ENCODE results near the gene CNTN4.
"Not testable (repeated sequence)": the region's sequence is repeated elsewhere in the genome, so short reads cannot be mapped to it uniquely, and the experiment has no call there.

The CNTN4 gene

DNA sequence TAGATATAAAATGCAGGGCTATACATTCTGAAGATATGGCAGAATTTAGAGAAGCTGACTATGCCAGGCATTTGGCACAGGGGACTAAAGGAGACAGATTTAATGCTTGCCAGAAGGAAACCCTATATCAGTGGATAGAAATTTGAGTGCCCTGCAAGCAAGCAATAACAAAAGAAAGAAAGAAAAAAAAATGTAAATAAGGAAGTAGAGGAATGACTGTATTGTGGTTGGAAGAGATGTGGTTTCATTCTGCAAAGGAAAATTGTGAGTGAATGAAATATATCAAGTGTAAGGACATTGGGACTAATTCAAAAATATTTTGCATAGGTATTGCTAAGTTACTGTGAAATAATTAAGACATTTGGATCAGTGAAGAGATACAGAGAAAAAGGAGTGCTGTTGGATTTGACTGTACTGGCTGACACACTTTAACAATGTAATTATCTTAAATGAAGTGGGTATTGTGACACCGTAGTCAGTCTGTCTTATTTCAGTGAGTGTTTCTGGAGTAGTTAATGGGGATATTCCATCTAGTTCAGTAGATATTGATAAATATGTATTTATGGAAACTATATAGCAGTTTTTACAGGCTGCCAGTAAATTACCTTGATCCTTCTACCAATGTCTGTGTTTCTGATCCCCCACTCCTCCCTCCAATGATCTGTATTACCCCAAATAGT lies 418.2 kb downstream of the CNTN4 start:
- no peak for DNase-seq (ENCODE audit: low read depth)

DNA sequence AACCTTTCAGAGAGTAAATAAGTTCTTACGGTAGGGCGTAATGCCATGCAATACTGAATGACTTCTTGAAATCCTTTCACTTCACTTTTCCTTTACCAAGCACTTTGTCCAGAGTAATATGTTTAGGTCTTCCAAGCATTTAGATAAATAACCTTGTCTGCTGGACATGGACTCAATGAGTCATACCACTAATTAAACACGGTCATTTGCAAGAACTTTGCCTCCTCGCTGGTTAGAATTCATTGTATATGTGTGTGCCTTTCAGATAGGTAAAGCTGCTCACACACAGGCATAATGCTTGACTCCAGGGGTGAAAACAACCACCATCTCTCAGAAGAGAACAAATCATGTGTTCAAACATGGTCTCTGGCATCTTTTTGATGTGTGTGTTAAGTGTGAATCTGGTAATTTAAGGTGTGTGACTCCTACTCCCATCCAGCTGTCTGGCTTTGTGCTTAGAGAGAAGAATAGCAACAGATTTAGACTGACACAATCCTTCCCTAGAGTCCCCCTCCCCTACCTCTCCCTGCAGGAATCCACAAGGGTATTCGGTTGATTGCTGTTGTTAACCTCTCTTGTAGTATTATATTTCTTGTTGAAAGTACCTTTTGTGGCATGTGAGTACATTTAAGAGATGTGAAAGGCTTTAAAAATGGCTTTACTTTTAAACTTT lies 419.0 kb downstream of the CNTN4 start:
- DNase-seq (ENCODE audit: low read depth) = no peak

DNA sequence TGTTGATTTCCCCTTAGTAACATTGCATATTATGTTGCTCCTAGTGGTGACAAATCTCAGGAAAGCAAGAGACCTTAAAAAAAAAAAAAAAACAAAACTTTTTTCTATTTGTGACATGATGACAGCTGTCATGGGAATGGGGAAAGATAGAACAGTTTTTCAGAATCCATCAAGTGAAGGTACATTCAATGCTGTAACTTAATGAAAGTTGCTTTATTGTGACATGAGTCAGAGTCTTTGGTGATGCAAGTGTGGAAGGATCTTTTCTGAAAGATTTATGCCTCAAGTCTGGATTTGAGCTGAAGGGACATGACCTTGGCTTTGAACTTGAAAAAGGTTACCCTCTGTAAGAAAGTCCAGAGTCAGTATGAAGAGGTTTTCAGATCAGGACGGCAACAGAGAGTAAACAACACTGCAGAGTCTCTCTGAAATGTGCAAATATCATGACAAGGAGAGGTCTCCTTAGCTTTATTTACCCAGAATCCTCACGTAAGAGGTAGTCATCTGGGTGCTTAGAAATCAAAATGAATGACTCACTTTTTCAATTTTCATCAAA lies 424.7 kb downstream of the CNTN4 start:
- DNase-seq (ENCODE audit: low read depth) = no peak

GRCh38 chr3:2525968-2526367 lies 427.3 kb downstream of the CNTN4 start:
- no peak for DNase-seq (ENCODE audit: low read depth)

DNA sequence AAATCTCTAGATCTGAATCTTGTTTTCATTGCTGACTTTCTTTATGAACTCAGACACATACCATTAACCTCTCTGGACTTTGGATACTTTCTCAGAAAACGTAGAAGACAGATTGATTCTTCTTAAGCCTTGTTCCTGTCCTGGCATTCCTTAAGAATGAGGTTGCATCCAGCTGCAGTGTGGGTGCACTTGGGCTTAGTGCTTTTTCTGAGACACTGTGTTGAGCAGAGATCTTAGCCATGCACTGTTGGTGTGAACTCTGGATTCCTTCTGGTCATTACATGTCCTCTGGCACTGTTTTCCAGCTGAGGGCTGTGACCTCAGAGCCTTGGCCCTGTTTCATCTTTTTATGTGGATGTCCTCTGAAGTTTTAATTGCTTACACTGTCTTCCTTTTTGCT lies 428.3 kb downstream of the CNTN4 start:
- no peak for DNase-seq (ENCODE audit: low read depth)

- DNase-seq (ENCODE audit: low read depth) = not testable (repeated sequence)
Measured at GRCh38 chr3:2527328-2527727, 428.7 kb downstream of the CNTN4 start.

DNA sequence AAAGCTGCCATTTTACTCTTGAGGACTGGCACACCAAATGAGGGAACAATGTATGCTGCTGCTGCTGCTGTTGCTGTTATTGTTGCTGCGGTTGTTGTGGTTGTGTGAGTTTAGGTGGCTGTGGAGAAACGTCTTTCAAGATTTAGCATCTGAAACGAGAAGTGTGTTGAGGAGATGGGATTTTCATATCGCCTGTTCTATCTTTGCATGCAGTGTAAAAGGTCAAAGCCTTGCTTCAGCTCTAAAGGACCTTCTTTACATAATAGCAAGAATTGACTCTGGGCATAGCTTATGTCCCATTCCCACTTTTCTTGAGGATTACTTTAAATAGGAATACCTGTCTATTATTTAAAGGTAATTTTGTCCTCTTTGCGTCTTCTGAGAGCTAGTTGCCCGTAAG lies 436.1 kb downstream of the CNTN4 start:
- not testable (repeated sequence) for DNase-seq (ENCODE audit: low read depth)

- no peak for DNase-seq (ENCODE audit: low read depth)
Measured at GRCh38 chr3:2535206-2535605, 436.5 kb downstream of the CNTN4 start.

DNA sequence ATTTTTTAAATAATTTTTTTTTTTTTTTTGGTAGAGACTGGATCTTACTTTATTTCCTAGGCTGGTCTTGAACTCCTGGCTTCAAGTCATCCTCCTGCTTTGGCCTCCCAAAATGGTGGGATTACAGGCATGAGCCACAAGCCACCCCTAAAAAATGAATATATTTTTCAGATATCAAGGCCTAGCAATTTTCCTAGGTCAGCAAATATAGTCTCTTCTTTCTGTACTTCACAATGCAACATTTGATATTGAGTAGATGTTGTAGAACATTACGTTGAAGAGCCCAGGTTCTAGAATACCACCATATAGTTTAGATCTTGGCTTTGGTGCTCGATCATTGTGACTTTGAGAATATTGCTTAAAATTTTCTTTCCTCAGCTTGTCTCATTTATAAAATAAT lies 437.9 kb downstream of the CNTN4 start:
- no peak for DNase-seq (ENCODE audit: low read depth)

DNA sequence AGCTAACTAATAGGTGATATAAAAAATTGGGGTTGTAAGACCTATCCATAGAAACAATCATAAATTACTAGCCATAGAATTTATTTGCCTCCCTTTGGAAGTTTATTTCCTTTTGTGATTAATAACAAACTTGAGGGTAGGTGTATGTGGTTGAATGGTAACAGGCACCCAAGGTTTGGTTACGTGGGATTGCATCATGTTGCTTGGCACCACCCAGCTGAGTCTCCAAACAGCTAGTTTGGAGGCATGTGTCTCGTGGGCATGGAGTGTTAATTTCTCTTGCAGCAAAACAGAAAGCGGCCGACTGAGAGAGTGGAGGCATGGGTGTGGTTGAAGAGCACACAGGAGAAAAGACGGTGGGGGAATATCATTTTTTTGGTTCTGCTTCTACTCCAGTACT lies 441.4 kb downstream of the CNTN4 start:
- DNase-seq (ENCODE audit: low read depth) = no peak

DNA sequence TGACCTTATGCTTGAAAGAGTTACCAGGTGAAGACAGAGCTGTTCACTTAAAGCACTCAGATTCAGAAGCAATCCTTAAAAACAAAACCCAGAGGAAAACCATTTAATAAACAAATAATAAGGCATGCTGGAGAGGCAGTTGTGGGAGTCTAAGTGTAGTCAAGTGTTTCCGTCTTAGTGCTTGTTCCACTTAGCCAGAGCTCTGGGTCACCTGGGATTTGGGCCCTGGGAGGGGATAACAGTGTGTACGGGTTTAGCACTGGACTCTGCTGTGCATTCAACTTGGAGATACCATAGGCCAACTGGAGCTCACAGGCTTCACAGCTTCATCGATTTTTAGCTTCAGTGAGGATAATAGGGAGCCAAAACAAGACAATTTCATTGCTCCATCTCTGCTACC lies 444.6 kb downstream of the CNTN4 start:
- no peak for DNase-seq (ENCODE audit: low read depth)

DNA sequence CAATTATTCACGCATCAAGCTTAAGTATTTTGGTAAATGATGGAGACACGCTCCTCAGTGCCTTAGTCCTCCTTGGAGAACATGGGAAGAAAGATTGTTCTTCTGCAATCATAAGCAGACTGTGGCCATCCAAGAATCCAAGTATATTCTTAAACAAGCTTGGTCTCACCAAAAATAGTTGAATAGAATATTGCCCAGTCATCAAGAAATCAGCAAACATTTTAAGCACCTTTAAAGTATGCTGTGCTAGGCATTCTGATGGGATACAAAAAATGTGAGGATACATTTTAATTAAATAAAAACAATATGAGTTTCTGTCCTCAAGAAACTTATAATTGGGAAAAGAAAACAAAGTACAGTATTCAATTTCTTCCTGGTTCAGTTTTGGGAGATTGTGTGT lies 445.5 kb downstream of the CNTN4 start:
- DNase-seq (ENCODE audit: low read depth) = no peak

GRCh38 chr3:2544718-2545117 lies 446.1 kb downstream of the CNTN4 start:
- no peak for DNase-seq (ENCODE audit: low read depth)

- no peak for DNase-seq (ENCODE audit: low read depth)
Measured at GRCh38 chr3:2547049-2547448, 448.4 kb downstream of the CNTN4 start.

DNA sequence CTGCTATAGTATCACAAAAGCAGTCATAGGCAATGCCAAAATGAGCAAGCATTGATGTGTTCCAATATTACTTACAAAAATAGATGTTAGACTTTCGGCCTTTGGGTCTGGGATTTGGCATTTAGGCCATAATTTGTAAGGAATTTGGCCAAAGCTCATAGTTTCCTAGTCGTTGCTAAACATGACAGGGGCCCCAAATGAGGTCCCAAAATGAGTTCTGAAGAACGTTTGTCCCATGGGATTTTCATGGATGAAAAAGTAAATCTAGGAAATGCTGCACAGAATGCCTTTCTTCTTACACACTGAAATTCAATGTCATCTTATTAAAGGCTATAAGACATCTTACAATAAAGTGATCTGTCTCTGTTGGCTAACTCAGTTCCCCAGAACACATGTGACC lies 456.0 kb downstream of the CNTN4 start:
- no peak for DNase-seq (ENCODE audit: low read depth)

DNA sequence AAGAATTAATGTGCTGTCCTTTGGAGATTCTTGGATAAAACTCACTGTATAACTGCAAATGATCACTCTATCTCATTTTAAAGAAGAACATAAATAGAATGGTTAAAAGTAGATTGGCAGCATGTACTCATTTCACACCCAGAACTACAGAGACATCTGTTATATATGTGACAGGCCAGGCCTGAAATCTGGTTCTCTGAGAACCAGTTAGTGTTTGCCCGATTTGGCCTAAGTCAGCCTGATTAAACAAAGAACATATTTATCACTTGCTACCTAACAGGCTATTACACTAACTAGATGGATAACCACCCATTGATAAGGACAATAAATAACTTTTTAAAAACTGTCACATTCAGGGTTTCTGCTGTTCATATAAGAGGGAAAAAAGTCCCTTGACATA lies 460.1 kb downstream of the CNTN4 start:
- no peak for DNase-seq (ENCODE audit: low read depth)

- DNase-seq (ENCODE audit: low read depth) = no peak
Measured at GRCh38 chr3:2567451-2567850, 468.8 kb downstream of the CNTN4 start.

DNA sequence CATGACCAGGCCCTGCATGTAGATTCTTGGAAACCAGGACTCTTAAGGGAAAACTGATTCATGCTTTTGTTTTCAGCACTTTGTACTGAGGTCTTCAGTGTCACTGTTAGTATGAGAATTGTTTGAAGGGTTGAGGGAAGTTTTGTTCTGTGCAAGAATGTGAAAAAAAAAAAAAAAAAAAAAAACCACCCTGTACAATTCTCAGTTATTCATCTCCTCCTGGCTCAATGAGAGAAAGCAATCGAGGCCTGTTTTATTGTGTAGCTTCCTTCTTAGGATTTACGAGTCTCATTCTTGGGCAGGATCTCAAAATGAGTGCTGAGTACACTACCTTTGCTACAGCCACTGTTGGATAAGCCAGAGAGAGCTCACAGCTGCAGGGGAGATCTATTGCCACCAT lies 469.5 kb downstream of the CNTN4 start:
- no peak for DNase-seq (ENCODE audit: low read depth)

DNA sequence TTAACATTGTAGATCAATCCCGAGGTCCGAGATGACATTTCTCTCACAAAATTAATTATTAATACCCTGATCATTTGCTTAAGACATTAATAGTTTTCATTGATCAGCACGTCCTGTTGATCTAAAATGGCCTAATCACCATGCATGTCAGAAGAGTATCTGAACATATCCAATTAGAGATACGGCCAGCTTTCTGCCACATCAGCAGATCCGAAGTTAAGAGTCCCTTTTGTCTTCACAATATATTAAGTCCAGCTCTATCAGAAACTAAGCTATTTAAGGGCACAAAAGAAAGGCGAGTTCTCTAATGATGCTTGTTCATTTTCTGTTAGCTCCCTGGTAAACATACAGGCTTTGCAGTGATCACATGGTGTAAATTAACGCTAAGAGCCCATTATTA lies 470.3 kb downstream of the CNTN4 start:
- DNase-seq (ENCODE audit: low read depth) = no peak

DNA sequence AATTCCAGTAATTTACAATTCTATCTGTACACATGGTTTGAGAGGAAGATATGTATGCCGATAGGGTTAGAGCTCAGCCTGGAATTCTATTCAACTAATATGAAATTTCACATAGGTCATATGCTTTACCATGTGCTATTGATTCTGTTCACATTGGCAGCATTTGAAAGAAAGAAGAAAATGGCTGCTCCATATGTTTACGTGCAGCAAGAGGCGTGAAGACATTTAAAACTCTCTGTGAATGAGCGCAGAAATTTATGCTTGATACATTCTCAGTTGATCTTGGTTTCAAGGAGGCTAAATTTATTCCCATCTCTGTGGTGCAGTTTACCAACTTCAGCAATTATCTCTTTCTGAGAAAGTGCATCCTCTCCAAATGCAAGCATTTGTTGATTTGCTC lies 478.9 kb downstream of the CNTN4 start:
- DNase-seq (ENCODE audit: low read depth) = no peak

GRCh38 chr3:2578560-2578959 lies 479.9 kb downstream of the CNTN4 start:
- DNase-seq (ENCODE audit: low read depth) = no peak

DNA sequence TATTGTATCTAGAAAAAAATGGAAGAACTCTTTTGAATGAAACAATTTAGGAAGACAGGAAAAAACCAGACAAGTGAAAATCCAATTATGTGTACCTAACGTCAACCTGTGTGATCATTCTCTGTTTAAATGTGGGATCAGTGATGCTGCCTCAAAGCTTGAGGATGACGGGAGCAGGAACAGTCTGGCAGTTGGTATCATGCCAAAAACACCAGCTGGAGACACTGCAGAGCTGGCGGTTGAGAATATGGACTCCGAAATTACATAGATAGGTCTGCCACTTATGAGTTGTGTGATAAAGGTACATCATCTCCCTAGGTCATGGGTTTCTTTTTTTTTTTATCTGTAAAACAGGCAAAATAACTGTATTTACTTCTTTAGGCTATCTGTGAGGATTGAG lies 480.5 kb downstream of the CNTN4 start:
- no peak for DNase-seq (ENCODE audit: low read depth)

GRCh38 chr3:2583046-2583445 lies 484.4 kb downstream of the CNTN4 start:
- no peak for DNase-seq (ENCODE audit: low read depth)

Measured in stimulated activated CD8-positive, alpha-beta memory T cell treated with anti-CD3 and anti-CD28 coated beads, Interleukin-12 subunit alpha, Interleukin-12 subunit beta, amount 100 ng/mL, for 1 hour (primary cell).